Measurements from ENCODE around the gene NAALADL2. TPM values are rescaled to one million over a fixed set of nuclear protein-coding genes. Genes with fewer than 3 reads are reported as not detected.

The NAALADL2 gene
- total RNA-seq, 1 experiment from 2014 or later, result 1.6 TPM

- Mint-ChIP-seq H3K36me3 (ENCODE audit: insufficient read depth in 1 of 3, low read depth in 3 of 3) (no peaks in the 10 kb centered on the region), H3K9me3 (no peaks in the 10 kb centered on the region), H3K27me3 (ENCODE audit: low read depth) (no peaks in the 10 kb centered on the region), H3K27ac (no peak overlapping the region), H3K4me3 (no peak overlapping the region), H3K4me1 (no peaks in the 10 kb centered on the region)
- Histone ChIP-seq H3K56ac (ENCODE audit: insufficient read length, low read depth, low read length) (no peak overlapping the region), H3K9me3 (ENCODE audit: control insufficient read depth, low read depth, low read length) (no peaks in the 10 kb centered on the region), H3K4me1 (ENCODE audit: insufficient read depth, low read length) (no peaks in the 10 kb centered on the region), H3K79me1 (ENCODE audit: insufficient read depth, low read depth, low read length, poor library complexity, severe bottlenecking) (no peaks in the 10 kb centered on the region), H3K27ac (ENCODE audit: insufficient read length, low read depth, low read length) (no peak overlapping the region), H2BK12ac (ENCODE audit: insufficient read length, low read depth, low read length) (no peak overlapping the region), H2BK5ac (ENCODE audit: insufficient read length, low read length) (no peak overlapping the region), H3K23me2 (ENCODE audit: insufficient read length, low read depth, low read length, poor library complexity, severe bottlenecking) (no peaks in the 10 kb centered on the region), H3K18ac (ENCODE audit: insufficient read length, low read depth, low read length) (no peak overlapping the region), H2BK120ac (ENCODE audit: low read depth, low read length, poor library complexity, severe bottlenecking) (no peak overlapping the region), H2AFZ (ENCODE audit: low read length) (no peak overlapping the region), H2BK20ac (ENCODE audit: low read depth, low read length, poor library complexity, severe bottlenecking) (no peak overlapping the region), H3K4me2 (ENCODE audit: insufficient read depth, insufficient read length, low read length) (no peak overlapping the region), H4K8ac (replicated peaks; ENCODE audit: insufficient read length, low read depth, low read length) (no peak overlapping the region), H3K23ac (ENCODE audit: insufficient read length, low read depth, low read length) (no peak overlapping the region), H3K79me2 (ENCODE audit: insufficient read depth, low read length) (no peaks in the 10 kb centered on the region), H3K4ac (ENCODE audit: low read depth, low read length) (no peak overlapping the region), H3K27me3 (ENCODE audit: insufficient read depth, low read length) (no peaks in the 10 kb centered on the region), H3K9ac (ENCODE audit: extremely low read depth, insufficient read length, low read length) (no peak overlapping the region), H4K91ac (ENCODE audit: insufficient read length, low read depth, low read length) (no peak overlapping the region), H2AK5ac (ENCODE audit: insufficient read length, low read length) (no peak overlapping the region), H2BK15ac (ENCODE audit: low read depth, low read length) (no peak overlapping the region), H4K20me1 (ENCODE audit: control insufficient read depth, insufficient read depth, insufficient read length) (no peaks in the 10 kb centered on the region), H3K14ac (ENCODE audit: insufficient read depth, low read length) (no peak overlapping the region), H4K5ac (ENCODE audit: insufficient read length, low read depth, low read length) (no peak overlapping the region), H3T11ph (ENCODE audit: low read length) (no peak overlapping the region)
- no CpG with 5 or more reads among the region's 1 CpG for WGBS (ENCODE audit: extremely low coverage, insufficient read length, low lambda C conversion rate)
- peak; percentile 17; the same call in 1 of the 3 replicates for TF ChIP-seq CTCF (conservative IDR thresholded peaks at IDR 0.05)
- DNase-seq, result no peak
Observed at GRCh38 chr3:175485436-175485835, 626.3 kb downstream of the NAALADL2 start.

All from H9 (cell line).